Mucosa of stomach (tissue), 1 donor: ENCODE measurements around the gene SAGE1.

Source experiments
- H3K27me3 ChIP-seq: one replicate; pipeline ENCODE4 v1.7.0; 2013; ENCODE audit warnings: mild to moderate bottlenecking, low read length; ENCODE audit not compliant: control insufficient read depth, insufficient read depth
- H3K36me3 ChIP-seq: one replicate; pipeline ENCODE4 v1.7.0; 2013; ENCODE audit warnings: low read length; ENCODE audit not compliant: control insufficient read depth, insufficient read depth
- H3K4me1 ChIP-seq: one replicate; pipeline ENCODE4 v1.7.0; 2013; ENCODE audit warnings: mild to moderate bottlenecking, low read length; ENCODE audit not compliant: control insufficient read depth, insufficient read depth
- H3K4me3 ChIP-seq: one replicate; pipeline ENCODE4 v1.7.0; 2013; ENCODE audit warnings: low read length
- H3K9ac ChIP-seq: one replicate; pipeline ENCODE4 v1.7.0; 2013; ENCODE audit warnings: mild to moderate bottlenecking, low read length, moderate library complexity
- H3K9me3 ChIP-seq: one replicate; pipeline ENCODE4 v1.7.0; 2013; ENCODE audit warnings: mild to moderate bottlenecking, low read length, moderate library complexity; ENCODE audit not compliant: control insufficient read depth
- donor health status: Pancreatic carcinoma.

SAGE1 gene

DNA sequence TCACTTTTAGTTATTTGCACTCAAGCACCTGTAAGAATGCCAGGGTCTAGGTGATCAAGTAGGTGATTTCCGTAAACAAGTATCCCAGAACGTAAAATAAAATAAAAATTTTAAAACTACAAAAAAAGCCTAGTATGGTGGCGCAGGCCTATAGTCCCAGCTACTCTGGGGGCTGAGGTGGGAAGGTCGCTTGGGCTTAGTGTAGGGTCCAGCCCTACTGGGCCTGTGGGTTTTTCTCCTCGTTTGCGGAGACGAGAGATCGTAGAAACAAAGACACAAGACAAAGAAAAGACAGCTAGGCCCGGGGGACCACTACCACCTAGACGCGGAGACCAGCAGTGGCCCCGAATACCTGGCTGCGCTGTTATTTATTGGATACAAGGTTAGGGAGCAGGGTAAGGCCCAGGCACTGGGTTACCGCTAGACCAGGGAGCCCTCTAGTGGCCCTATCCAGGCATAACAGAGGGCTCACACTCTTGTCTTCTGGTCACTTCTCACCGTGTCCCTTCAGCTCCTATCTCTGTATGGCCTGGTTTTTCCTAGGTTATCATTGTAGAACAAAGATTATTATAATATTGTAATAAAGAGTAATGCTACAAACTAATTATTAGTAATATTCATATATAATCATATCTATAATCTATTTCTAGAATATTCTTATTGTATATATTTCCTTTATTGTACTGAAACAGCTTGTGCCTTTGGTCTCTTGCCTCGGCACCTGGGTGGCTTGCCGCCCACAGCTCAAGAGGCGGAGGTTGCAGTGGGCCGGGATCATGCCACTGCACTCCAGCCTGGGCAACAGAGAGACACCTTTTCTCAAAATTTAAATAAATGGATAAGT, 38.4 kb downstream of the SAGE1 start:
- Histone ChIP-seq H3K9ac (no peak overlapping the region), H3K4me1 (no peaks in the 10 kb centered on the region), H3K4me3 (no peak overlapping the region), H3K9me3 (no peaks in the 10 kb centered on the region), H3K36me3 (no peaks in the 10 kb centered on the region), H3K27me3 (no peaks in the 10 kb centered on the region)

DNA sequence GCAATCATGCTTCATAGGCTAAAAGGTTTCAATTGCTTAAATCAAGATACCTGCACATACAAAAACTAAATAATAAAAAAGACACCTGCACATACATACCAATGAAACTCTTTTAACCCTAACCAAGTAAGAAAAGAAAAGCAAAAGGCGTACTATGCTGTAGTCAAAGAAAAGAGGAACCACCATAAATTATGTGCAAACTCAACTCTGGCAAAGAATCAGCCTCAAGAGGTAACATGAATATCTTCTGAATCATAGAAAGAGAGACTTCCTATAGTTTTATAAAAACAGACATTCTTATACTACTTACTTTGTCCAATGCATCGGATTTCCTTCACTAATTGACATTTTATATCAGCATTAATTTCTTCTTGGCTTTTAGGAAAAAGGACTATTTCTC, 51.0 kb downstream of the SAGE1 start:
- Histone ChIP-seq H3K36me3 (no peaks in the 10 kb centered on the region), H3K9me3 (no peaks in the 10 kb centered on the region)

DNA sequence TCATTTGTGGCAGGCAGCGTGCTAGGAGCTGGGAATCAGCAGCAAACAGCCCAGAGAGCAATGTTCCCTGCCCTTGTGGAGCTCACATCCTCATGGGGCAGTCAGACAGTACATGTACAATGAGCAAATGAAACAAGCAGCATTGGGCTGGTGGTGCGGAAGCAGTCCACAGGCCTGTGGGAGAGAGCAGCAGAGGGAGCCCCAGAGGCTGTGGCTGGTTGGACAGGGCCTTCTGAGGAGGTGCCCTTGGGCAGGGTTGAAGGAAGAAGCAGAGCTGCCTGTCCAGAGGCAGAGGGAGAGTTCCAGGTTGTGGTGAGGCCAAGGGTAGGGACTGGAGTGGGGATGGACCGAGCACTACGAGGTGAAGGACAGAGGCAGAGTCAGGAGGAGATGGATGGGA, 57.8 kb downstream of the SAGE1 start:
- Histone ChIP-seq H3K4me1 (no peaks in the 10 kb centered on the region), H3K4me3 (no peak overlapping the region), H3K9ac (no peak overlapping the region), H3K36me3 (no peaks in the 10 kb centered on the region), H3K9me3 (no peaks in the 10 kb centered on the region), H3K27me3 (no peaks in the 10 kb centered on the region)

More for the DNA sequence above, 51.0 kb downstream of the SAGE1 start:
- no peak overlapping the region for H3K9ac ChIP-seq
- H3K27me3 ChIP-seq, result no peaks in the 10 kb centered on the region
- H3K4me1 ChIP-seq, result no peaks in the 10 kb centered on the region
- no peak overlapping the region for H3K4me3 ChIP-seq
